Left ventricle myocardium inferior (tissue), 1 donor: ENCODE measurements around the gene DTX3L. TPM values are rescaled to one million over a fixed set of nuclear protein-coding genes. Genes with fewer than 3 reads are reported as not detected.

Experiments used
- DNase-seq: peaks from one replicate; pipeline ENCODE4 v3.0.0-alpha.2; 2020
- H3K27ac ChIP-seq: fragments of 200-600 bp; replicated peaks from 2 replicates; pipeline ENCODE4 v1.8.0; 2021
- H3K27me3 ChIP-seq: fragments of 200-600 bp; 2 replicates; pipeline ENCODE4 v1.8.0; 2021; ENCODE audit warnings: low read depth
- H3K36me3 ChIP-seq: fragments of 200-600 bp; 2 replicates; pipeline ENCODE4 v1.8.0; 2021
- H3K4me1 ChIP-seq: fragments of 200-600 bp; 2 replicates; pipeline ENCODE4 v1.8.0; 2021
- H3K4me3 ChIP-seq: fragments of 200-600 bp; 2 replicates; pipeline ENCODE4 v1.8.0; 2021; ENCODE audit warnings: mild to moderate bottlenecking, moderate library complexity
- H3K9me3 ChIP-seq: fragments of 200-600 bp; replicated peaks from 2 replicates; pipeline ENCODE4 v1.8.0; 2021
- intact Hi-C: fragments of 100-400 bp; cut with micrococcal nuclease; formaldehyde crosslinking; loops from one replicate; pipeline ENCODE4 v1.11.0; 2022
- total RNA-seq: library from RNA; stranded (reverse); fragmentation: NEBNext Ultra II Directional; extraction: Animal tissue kit (Norgen Biotek cat#: 25700); gene quantifications from one replicate; pipeline ENCODE4 v1.2.1, GENCODE V29; 2021
- TF ChIP-seq, protein P1 (sequence below): fragments of 200-600 bp; IDR thresholded peaks from 2 replicates; pipeline ENCODE4 v1.8.0; 2021; ENCODE audit warnings: antibody characterized with exemption, mild to moderate bottlenecking, borderline replicate concordance
- donor health status: DM: no; HTN: yes; CAD: no; lungs with severe emphysema.

Gene DTX3L
- total RNA-seq, 1 donor from 2014 or later, result 13.6 TPM

DNA sequence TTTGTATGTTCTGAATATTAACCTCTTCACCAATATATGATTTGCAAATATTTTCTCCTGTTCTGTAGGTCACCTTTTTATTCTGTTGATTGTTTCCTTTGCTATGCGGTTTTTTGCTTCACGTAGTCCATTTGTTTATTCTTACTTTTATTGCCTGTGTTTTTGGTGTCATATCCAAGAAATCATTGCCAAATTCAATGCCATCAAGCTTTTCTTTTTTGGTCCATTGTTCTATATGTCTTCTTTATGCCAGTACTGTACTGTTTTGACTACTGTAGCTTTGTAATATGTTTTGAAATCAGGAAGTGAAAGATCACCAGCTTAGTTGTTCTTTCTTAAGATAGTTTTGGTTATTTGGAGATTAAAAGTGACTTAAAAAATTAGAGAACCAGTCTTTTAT is 17.5 kb downstream of the DTX3L start:
- Histone ChIP-seq H3K27ac (no peak overlapping the region), H3K4me3 (no peak overlapping the region), H3K4me1 (peaks cover 14% of the 10 kb centered on the region), H3K9me3 (peaks cover 35% of the 10 kb centered on the region), H3K36me3 (peaks cover 6% of the 10 kb centered on the region), H3K27me3 (no peaks in the 10 kb centered on the region)
- TF ChIP-seq, protein P1, sequence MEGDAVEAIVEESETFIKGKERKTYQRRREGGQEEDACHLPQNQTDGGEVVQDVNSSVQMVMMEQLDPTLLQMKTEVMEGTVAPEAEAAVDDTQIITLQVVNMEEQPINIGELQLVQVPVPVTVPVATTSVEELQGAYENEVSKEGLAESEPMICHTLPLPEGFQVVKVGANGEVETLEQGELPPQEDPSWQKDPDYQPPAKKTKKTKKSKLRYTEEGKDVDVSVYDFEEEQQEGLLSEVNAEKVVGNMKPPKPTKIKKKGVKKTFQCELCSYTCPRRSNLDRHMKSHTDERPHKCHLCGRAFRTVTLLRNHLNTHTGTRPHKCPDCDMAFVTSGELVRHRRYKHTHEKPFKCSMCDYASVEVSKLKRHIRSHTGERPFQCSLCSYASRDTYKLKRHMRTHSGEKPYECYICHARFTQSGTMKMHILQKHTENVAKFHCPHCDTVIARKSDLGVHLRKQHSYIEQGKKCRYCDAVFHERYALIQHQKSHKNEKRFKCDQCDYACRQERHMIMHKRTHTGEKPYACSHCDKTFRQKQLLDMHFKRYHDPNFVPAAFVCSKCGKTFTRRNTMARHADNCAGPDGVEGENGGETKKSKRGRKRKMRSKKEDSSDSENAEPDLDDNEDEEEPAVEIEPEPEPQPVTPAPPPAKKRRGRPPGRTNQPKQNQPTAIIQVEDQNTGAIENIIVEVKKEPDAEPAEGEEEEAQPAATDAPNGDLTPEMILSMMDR, result no peak
- intact Hi-C loops, result no loop called here
- no peak for DNase-seq

DNA sequence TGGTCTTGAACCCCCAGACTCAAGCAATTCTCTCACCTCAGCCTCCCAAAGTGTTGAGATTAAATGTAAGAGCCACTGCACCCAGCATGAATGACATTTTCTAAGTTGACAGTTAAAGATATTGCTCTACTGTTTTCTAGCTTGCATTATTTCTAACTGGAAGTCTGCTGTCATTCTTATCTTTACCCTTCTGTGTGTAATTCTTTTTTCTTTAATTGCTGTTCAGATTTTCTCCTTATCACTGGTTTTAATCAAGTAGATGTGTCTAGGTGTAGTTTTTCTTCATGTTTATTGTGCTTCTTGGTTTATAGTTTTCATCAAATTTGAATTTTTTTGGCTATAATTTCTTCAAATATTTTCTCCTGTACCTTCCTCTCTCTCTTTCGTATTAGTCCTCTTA is 18.3 kb downstream of the DTX3L start:
- H3K9me3 ChIP-seq, result peaks cover 35% of the 10 kb centered on the region
- H3K36me3 ChIP-seq, result peaks cover 6% of the 10 kb centered on the region
- no peak for DNase-seq
- H3K4me1 ChIP-seq, result peaks cover 14% of the 10 kb centered on the region
- H3K4me3 ChIP-seq, result no peak overlapping the region
- no peak overlapping the region for H3K27ac ChIP-seq
- H3K27me3 ChIP-seq, result no peaks in the 10 kb centered on the region
- TF ChIP-seq, protein P1, result no peak
- intact Hi-C loops, result no loop called here

DNA sequence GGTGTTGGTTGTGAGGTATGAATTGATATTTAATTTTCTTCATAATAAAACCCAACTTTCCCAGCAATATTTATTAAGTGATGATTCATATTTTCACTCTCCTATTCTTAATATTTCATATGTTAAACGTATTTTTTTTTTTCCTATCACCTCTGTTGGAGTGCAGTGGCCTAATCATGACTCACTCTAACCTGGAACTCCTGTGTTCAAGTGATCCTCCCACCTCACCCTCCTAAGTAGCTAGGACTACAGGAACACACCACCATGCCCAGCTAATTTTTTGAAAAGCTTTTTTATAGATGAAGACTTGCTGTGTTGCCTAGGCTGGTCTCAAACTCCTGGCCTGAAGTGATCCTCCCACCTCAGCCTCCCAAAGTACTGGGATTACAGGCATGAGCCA is 22.0 kb downstream of the DTX3L start:
- intact Hi-C loops, result no loop called here

DNA sequence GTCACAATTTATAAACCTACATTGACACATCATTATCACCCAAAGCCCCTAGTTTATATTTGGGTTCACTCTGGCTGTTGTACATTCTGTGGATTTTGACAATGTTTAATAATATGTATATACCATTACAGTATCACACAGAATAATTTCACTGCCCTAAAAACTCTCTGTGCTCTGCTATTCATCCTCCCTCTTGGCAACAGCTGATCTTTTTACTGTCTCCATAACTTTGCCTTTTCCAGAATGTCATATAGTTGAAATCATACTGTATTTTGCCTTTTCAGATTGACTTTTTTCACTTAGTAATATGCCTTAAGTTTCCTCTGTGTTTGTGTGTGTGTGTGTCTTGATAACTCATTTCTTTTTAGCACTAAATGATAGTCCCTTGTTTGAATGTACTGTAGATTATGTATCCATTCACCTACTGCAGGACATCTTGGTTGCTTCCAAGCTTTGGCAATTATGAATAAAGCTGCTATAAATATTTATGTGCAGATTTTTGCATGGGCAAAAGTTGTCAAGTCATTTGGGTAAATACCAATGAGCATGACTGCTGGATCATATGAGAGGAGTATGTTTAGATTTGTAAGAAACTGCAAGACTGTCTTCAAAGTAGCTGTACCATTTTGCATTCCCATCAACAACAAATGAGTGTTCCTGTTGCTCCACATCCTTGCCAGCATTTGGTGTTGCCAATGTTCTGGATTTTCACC is 22.8 kb downstream of the DTX3L start:
- Histone ChIP-seq H3K27ac (no peak overlapping the region), H3K4me1 (no peaks in the 10 kb centered on the region), H3K27me3 (no peaks in the 10 kb centered on the region), H3K36me3 (peaks cover 4% of the 10 kb centered on the region), H3K4me3 (no peak overlapping the region), H3K9me3 (peaks cover 24% of the 10 kb centered on the region)
- TF ChIP-seq, protein P1, result no peak
- DNase-seq, result no peak
- intact Hi-C loops, result no loop called here

More for the DNA sequence above, 22.0 kb downstream of the DTX3L start:
- DNase-seq, result no peak
- no peaks in the 10 kb centered on the region for H3K27me3 ChIP-seq
- peaks cover 32% of the 10 kb centered on the region for H3K9me3 ChIP-seq
- H3K36me3 ChIP-seq, result peaks cover 6% of the 10 kb centered on the region
- TF ChIP-seq, protein P1, result no peak
- H3K4me3 ChIP-seq, result no peak overlapping the region
- H3K27ac ChIP-seq, result no peak overlapping the region
- no peaks in the 10 kb centered on the region for H3K4me1 ChIP-seq

DNA sequence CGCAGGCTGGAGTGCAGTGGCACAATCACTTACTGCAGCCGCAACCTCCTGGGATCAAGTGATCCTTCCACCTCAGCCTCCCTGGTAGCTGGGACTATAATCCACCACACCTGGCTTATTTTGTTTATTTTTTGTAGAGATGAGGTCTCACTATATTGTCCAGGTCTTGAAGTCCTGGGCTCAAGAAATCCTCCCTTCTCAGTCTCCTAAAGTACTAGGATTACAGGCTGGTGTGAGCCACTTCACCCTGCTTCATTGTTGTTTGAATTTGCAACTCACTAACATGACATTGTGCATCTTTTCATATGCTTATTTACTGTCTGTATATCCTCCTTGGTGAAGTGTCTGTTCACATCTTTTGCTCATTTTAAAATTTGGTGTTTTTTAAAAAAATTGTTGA is 23.4 kb downstream of the DTX3L start:
- Histone ChIP-seq H3K27ac (no peak overlapping the region), H3K4me3 (no peak overlapping the region), H3K36me3 (no peaks in the 10 kb centered on the region), H3K4me1 (no peaks in the 10 kb centered on the region), H3K27me3 (no peaks in the 10 kb centered on the region), H3K9me3 (peaks cover 18% of the 10 kb centered on the region)
- no peak for DNase-seq
- intact Hi-C loops, result no loop called here
- TF ChIP-seq, protein P1, result no peak
